HuH-7 (cell line): ENCODE measurements around the gene TNIK.

Experiments used
- DNase-seq: peaks from one replicate; pipeline ENCODE4 v3.0.0; 2011; ENCODE audit warnings: low spot score

TNIK gene

DNA sequence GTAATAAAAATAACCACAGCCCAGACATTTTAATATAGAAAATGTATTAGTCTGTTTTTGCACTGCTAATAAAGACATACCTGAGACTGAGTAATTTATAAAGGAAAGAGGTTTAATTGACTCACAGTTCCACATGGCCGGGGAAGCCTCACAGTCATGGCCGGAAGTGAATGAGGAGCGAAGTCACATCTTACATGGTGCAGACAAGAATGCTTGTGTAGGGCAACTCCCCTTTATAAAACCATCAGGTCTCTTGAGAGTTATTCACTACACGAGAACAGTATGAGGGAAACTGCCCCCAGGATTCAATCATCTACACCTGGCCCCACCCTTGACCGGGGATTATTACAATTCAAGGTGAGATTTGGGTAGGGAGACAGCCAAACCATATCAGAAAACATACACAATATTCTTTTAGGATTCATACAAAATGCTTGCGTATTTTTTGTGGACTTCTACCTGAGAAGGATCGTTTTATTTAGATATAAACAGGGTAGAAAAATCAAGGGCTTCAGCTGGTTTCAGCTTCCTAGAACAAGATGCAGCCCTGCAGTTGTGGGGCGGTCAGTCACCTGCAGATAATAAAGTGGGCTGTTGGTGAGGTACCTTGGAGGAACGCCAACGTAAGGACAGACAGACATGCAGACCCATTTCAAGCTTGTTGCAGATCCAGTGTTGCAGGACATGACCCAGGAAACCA lies 101.9 kb downstream of the TNIK start:
- no peak for DNase-seq

DNA sequence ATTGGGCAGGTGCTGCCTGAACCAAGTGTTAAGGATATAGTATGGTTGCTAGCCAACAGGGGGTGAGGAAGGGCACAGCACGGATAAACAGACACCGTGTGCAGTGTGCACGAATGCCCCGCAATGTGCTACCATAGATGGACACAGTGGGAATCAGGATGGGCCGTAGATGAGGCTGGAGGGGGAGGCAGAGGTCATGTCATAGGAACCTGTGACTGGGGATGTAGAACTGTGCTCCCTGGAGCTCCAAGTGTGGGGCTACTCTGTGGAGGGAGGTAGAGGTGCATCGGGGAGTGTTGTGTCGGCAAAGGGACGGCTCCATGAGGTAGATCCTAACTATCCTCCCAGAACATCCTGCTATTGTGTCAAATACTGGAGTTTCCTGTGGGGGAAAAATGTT lies 102.5 kb downstream of the TNIK start:
- no peak for DNase-seq

DNA sequence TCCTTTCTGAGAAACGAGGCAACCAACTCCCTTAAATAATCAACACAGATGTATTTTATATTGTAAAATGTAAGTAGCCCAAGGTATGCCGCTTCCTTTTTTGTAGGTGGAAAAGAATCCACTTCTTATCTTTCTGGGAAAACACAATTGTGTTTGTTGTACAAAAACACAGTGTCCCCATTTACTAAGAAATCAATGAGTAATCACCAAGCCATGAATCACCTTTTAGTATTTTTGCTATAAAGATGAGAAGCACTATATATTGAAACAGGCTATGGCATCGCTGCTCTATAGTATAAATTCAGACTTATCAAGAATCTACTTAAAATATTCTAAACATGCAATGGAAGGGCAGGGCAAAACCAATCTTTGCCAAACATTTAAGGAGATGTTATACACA lies 104.0 kb downstream of the TNIK start:
- DNase-seq: no peak

DNA sequence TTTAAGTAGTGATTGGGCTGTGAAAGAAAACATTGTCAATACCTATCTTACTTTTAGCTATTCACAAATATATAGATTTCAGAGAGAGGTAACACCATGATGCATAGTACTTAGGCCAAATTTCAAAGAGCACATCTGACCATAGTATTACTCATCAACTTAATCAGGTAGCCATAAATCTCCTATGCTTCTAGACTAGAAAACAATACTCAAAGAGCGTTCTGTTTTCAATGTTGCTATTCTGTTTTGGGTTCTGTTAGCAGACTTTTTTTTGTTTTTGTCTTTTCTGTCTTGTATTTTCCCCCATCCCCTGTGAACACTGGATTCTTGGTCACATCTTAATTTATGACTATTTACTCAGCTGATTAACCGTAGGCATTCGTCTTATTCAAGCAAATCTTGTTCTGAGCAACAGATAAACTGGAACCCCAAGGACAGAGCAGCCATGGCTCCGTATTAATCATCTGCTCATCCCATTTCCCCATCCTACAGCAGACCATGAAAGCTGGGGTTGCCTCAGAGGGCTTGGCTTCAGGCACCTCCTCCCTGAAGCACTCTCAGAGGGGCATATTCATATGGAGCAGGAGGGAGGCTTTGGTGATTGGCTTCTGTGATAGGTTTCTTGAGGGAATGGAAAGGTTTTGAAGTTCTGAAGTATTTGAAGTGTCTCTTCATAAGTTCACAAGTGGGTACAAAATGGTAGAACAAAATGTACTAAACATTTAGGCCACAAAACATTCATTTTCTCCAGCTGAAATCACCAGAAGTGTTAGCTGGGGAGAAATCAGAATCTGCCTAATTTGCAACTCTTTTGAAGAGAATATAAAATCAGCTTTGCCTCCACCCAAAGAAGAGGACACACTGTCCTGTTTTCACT lies 105.3 kb downstream of the TNIK start:
- DNase-seq: no peak

DNA sequence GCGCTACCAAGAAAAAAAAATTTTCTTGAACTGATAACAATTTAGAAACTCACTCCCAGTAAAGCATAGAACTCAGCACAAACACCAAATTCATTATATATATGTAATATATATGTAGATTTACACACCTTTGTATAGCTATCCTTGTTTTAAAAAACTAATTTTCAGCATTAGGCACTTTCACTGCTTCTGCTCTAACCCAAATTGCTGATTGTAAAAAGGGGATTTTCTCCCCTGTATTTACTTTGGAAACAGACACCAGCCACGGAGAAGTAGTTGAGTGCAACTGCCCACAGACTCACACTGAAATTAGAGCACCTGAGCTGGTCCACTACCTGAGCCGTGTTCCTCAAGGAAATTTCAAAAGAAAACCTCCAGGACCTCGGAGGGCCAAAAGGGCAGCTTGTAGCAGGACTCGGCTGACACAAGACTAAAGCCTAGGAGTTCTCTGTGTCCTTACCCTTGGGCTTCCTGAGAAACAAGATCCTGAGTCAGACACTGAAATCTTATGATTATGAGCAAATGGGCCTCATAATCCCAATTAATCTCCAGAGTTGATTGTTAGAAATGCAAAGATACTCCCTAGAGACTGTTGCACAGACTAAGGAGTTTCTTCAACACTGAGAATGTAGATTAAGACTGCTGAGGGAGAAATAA lies 106.0 kb downstream of the TNIK start:
- no peak for DNase-seq

DNA sequence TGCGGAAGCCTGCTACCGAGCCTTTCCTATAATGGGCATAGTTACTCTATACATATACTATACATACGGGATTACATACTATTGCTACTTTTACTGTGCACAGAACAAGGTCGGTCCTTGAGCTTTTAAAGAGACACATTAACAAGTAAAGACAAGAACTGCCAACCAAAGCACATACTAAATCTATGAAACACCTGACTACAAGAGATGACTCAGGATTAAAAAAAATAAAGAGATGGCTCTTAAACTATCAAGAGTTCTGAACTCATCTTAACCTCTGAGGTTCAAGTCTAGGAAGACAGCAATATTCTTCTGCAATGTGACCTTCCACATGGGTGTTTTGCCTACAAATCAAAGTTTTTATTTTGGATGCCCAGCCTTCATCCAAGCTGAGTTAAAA lies 106.8 kb downstream of the TNIK start:
- DNase-seq: no peak

DNA sequence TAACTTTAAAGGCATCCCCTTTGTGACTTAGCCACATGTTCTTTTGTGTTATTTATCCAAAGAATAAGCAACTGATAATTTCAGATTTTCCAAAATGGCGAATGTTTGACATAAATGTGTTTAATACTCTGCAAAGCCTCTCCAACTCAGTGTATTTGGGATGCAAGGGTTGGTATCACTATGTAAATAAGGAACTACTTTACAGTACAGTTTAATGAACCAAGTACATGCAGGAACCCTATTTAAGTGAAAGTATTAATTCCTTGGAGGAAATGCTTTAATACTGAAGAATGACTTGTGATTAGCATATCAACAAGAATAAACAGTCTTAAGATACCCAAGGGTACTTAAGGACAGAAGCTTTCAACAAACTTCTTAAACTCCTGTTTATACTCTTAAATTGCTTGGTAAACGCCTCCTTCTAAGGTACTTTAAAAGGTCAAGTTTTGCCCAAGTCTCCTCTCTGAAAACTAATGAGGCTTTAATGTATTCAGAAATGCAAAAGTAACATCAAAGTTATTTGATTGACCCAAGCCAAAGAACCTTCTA lies 107.7 kb downstream of the TNIK start:
- no peak for DNase-seq

DNA sequence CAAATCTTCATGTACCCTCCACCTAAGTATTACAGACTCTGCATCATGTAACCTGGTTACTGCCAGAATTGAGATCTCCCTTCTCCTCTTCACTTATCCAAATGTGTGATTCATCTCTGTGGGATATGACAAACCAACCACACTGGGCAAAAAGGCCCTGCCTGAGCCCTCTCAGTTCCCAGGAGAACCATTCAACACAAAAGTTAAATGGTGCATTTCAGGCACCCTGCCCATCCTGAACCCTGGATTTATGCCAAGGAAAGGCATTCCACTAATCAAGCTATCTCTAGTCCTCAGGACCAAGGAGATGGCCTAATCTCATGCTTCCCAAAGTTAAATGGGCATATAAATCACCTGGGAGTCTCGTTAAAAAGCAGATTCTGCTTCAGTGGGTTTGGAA lies 108.5 kb downstream of the TNIK start:
- no peak for DNase-seq

DNA sequence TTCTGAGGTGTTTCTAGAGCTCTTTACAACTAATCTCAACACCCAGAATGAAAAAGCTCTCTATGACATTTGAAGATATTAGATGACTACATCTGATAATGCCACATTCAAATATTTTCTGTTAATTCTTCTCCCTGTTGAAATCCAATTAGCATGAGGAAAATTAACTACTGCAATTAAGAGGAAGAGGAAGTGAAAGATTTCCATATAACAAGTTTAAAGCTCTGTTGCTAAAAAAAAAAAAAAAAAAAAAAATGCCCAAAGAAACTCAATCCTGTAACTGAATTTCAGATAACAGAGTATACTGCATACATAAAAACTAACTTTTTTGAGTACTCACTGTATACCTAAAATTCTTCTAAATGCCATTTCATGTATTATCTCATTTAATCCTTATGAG lies 109.8 kb downstream of the TNIK start:
- no peak for DNase-seq

DNA sequence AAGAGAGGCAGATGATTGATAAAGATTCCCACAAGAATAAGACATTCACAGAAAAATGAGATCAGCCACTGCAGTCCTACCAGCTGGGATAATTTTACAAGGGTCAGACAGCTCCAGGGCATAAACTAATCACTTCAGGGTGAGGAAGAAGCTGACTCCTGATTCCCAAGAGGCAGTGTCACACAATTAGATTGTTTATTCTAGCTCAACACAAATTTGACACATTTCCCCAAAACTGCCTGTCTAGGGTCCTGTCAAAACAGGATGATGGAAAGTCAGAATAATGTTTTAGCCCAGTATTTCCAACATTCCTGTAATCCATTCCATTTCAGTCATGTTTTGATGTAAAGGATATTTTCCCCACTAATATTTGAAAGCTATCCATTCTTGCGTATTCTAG lies 110.8 kb downstream of the TNIK start:
- no peak for DNase-seq

DNA sequence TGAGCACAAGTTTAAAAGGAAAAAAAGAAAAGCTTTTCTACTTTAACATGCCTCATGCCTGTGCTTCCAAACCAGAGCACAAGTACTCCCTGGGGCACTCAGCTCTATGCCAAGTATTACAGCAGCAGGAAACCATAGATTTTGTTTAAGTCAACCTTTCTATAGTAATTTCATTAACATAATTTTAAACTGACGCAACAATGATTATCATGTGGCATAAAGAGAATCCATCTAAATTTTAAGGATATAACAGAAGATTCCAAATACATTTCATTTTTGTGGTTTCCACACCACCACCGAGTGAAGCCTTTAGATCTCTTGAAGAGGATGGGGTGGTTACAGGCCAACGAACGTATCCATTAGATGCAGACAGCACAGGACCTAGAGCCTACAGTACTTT lies 112.1 kb downstream of the TNIK start:
- DNase-seq: no peak

DNA sequence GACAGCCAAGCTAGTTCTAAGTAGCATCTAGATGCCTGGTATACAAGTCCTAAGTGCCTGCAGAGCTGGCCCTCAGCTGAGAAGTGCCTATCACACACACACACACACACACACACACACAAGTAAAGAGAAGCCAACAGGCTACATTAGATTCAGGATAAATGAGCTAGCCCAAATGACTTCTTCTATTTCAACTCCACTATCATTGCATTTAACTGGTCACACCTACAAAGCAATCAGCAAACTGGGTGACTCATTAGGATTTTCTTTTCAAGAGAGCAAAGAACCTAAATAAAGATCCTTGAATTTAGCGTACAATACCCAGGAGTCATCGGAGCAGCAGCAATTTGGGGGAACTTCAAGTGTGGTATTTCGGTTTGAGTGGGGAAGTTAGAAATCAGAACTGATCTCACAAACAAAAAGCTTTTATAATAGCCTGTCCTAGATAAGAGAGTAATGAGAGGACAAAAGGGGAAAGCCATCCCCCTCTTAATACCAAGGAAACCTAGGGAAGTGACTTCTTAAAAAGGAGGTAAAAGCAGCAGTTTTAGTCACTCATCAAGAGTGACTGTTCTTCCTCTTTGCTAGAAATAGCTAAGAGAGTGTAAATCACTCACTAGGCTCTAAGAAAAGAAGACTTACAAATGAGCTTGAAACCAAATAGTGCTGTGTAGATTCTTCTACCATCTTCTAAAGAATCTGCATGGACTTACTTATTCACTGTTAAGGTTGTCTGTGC lies 112.7 kb downstream of the TNIK start:
- no peak for DNase-seq

DNA sequence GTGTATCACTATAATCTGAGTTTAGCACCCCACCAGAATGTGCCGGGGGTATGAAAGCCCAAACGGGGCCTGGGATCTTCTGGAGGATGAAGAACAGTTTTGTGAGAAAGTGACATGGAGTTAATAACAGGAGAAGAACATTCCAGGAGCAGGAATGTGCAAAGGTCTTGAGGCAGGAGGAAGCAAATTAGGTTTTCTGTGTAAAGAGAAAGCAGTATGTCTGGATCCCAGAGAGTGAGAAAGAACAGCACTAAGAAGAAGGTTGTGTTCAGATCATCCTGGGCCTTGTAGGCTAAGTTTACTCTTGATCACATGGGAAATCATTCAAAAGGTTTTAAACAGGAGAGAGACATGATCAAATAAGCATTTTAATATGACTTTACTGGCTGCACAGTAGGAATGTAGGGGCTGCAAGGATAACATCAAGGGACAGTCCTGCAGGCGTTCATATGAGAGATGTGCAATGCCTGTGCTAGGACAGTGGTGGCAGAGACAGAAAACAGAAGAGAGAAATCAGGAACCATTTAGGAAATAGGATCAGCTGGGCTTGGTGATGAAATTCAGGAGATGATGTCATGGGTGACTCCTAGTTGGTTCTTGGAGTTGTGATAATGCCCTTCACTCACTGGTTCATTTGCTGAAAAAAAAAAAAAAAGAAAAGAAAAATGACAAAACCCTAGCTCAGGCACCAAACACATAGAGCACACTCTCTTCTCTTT lies 113.5 kb downstream of the TNIK start:
- DNase-seq: no peak

DNA sequence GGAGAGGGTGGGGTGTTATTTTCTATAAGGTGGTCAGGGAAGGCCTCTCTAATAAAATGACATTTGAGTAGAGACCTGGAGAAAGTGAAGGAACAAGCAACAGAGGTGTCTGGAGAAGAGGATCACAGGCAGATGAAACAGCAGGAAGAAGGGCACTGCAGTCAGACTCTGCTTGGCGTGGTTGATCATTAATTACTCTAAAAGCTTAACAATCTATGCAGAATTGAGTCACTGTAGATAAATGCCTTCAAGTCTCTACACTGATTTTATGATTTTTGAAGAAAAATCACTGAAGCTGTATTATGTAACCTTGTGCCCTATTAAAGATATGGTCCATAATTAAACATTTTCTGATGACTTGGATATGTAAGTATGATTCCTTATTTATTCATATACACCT lies 114.2 kb downstream of the TNIK start:
- no peak for DNase-seq

DNA sequence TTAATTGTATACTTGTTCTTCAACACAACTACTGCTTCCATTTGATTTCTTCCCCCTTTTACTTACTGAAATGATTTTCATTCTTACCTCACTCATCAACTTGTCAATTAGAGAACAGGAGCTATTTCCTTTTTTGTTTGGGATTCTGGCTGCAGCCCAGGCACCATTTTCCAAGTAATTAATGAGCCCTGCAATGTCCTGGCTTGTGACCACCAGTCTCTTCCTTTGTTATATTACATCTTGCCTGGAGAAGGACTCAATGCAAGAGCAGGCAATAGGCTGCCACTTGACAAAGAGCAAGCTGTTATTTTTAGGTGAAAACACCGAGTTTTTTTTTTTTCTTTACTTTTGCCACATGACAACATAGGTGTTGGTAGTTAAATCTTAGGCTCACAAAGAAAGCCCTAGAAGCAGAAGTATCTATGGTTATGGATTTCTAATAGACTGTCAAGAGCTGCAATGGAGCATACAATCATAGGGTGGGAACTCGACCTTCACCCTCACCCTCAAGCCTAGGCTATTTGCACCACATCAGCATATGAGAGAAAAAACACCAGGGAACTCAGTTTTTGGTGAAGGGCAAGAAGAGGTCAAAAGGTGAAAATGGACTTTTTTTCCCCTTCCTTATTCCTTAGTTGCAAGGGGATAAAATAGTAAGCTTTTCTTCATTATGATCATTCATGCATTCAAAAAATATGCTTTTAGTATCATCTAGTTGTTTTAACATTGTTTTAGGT lies 114.9 kb downstream of the TNIK start:
- DNase-seq: no peak

DNA sequence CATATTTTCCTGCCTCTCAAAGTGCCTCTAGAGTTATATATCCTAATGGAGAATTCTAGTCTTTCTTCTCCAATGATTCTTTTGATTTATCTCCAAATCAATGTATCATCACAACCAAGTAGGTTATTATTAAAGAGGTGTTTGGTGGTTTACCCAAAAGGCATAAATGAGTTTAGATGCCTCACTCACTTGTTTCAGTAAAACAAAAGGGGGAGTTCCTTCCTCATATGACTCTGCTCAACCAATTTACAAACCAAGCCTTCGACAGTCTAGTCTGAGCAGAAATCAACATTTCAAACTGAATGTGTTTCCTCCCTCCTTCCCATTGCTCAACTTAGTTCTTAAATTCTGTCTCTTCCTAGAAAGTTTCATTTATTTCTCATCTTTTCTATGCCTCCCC lies 116.5 kb downstream of the TNIK start:
- DNase-seq: no peak

DNA sequence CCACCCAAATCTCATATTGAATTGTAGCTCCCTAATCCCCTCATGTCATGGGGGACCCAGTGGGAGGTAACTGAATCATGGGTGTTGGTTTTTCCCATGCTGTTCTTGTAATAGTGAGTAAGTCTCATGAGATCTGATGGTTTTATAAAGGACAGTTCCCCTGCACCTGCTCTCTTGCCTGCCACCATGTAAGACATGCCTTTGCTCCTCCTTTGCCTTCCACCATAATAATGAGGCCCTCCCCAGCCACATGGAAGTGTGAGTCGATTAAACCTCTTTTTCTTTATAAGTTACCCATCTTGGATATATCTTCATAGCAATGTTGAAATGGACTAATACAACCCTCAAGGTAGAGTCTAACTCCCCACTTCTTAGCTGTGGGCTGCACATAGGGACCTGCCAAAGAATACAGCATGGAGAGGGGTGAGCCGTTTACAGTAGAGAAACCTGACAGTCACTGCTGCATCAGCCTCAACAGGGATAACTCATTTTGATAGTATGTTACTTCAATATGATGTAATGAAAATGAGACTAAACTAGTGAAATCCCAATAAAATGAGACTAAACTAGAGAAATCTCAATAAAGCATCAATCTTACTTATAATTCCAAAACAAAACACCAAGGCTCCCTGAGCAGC lies 117.3 kb downstream of the TNIK start:
- no peak for DNase-seq

DNA sequence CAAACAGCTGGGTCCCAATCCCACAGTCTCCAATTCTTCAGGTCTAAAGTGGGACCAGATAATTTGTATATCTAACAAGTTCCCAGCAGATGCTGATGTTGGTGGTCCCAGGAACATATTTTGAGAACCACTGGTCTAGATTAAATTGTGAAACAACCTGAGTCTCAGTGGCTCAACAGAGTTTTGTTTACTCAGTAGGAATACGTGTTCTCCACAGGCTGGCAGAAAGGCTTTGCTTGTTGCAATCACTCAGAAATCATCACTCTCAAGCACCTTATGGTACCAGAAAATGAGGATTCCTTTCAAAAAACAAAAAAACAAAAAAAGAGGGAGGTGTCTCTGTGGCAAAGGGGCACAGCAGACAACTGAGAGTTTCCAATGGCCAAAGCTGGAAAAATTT lies 118.0 kb downstream of the TNIK start:
- DNase-seq: no peak

DNA sequence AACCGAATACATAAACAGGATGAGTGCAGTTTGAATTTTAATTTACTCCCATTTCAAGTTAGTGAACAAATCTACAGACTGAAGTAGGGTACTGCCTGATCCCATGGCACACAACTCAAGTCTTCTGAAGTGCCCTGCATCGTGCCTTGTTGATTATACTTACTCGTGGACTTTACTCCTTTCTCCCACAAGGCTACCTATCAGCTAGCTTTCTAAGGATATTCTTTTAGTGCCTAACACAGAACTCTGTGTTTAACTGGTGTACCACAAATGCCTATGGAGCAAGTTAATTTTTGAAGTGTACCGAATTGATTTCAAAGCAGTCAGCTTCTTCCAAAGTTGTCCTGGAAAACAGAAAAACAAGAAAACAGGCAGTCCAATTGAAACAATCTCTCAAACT lies 119.8 kb downstream of the TNIK start:
- no peak for DNase-seq

DNA sequence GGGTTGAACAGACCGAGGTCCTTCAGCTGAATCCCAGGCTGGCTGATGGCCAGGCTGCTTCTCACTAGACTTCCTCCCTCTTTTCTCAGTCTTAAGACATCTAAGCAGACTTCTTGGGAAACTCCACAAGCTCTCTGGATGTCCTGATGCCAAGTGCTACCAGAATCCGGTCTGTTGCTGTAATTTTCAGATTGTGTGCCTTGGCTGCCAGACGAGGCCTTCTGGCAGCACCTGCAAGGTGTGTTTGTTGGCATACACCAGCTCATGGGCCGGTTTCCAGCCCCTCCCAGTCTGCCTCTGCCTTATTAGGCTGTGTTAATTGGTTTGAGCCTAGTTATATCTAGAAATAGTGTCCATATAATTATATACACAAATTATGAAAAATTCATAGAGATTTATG lies 120.6 kb downstream of the TNIK start:
- DNase-seq: no peak
